ENCODE data around the gene MYO3A. TPM values are rescaled to one million over a fixed set of nuclear protein-coding genes. Genes with fewer than 3 reads are reported as not detected.

Gene MYO3A
- polyA plus RNA-seq, 1 donor (not counting 4 experiments of a cell fraction or from before 2014, with no cell fraction given), result not detected

DNA sequence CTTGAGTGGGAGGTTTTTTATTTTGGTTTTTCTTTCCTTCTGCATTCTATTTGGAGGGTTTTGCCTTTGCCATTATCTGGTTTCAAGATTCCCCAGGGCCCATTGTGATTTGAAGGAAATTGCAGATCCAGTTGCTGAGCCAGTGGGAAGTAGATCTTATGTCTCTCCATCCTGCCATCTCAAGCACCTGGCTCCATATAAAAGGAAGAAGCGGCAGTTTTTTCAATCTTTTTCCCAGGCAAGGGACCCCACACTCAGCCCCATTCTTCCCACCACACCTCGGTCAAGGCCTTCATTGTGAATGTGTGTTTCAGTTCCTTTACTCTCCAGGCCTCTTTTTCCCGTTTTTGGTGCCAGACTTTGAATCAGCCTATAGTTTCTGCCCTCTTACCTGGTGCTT lies 95.8 kb downstream of the MYO3A start:
- Histone ChIP-seq H3K36me3 (ENCODE audit: control insufficient read depth in 2 of 2, extremely low read depth in 1 of 2, insufficient read depth in 2 of 2, low read length in 2 of 2) (no peaks in the 10 kb centered on the region), H3K9me3 (ENCODE audit: control insufficient read depth, low read depth, low read length) (no peaks in the 10 kb centered on the region), H3K9ac (ENCODE audit: control insufficient read depth, extremely low read depth, insufficient read depth, low read length) (no peak overlapping the region), H3K9me1 (ENCODE audit: control insufficient read depth, extremely low read depth, insufficient read depth, low read length) (no peaks in the 10 kb centered on the region), H3K4me1 (ENCODE audit: control insufficient read depth, extremely low read depth, insufficient read depth, low read length) (no peaks in the 10 kb centered on the region), H3K79me2 (ENCODE audit: control insufficient read depth, insufficient read depth, low read length) (no peaks in the 10 kb centered on the region), H3K4me2 (ENCODE audit: control insufficient read depth, extremely low read depth, insufficient read depth, low read depth, low read length) (no peak overlapping the region), H3K27me3 (ENCODE audit: control insufficient read depth, extremely low read depth, insufficient read depth, low read length) (no peaks in the 10 kb centered on the region), H3K4me3 (ENCODE audit: control insufficient read depth in 2 of 3, extremely low read depth in 1 of 3, insufficient read depth in 2 of 3, low read depth in 1 of 3, low read length in 3 of 3) (no peak overlapping the region), H3K27ac (ENCODE audit: control insufficient read depth, insufficient read depth, low read length) (no peak overlapping the region), H4K20me1 (ENCODE audit: control insufficient read depth, extremely low read depth, insufficient read depth, low read length) (no peaks in the 10 kb centered on the region), H2AFZ (ENCODE audit: control insufficient read depth, low read length) (no peak overlapping the region)
- FAIRE-seq (no peak), DNase-seq (ENCODE audit: low read depth, low spot score) (no peak)
- TF ChIP-seq, protein P1, sequence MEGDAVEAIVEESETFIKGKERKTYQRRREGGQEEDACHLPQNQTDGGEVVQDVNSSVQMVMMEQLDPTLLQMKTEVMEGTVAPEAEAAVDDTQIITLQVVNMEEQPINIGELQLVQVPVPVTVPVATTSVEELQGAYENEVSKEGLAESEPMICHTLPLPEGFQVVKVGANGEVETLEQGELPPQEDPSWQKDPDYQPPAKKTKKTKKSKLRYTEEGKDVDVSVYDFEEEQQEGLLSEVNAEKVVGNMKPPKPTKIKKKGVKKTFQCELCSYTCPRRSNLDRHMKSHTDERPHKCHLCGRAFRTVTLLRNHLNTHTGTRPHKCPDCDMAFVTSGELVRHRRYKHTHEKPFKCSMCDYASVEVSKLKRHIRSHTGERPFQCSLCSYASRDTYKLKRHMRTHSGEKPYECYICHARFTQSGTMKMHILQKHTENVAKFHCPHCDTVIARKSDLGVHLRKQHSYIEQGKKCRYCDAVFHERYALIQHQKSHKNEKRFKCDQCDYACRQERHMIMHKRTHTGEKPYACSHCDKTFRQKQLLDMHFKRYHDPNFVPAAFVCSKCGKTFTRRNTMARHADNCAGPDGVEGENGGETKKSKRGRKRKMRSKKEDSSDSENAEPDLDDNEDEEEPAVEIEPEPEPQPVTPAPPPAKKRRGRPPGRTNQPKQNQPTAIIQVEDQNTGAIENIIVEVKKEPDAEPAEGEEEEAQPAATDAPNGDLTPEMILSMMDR (optimal IDR thresholded peaks at IDR 0.05 in 1 of 3, IDR thresholded peaks at IDR 0.05 in 1 of 3, conservative IDR thresholded peaks at IDR 0.05 in 1 of 3; ENCODE audit: extremely low read depth in 1 of 3, insufficient read depth in 2 of 3, low read length in 3 of 3), result no peak
- TF ChIP-seq EZH2 (IDR thresholded peaks at IDR 0.05; ENCODE audit: low read length), result no peak
- dilution Hi-C loops (cut with MboI; ENCODE audit: extremely low pct_ligation_motif_present, low sequenced_read_pairs), result no loop called here

DNA sequence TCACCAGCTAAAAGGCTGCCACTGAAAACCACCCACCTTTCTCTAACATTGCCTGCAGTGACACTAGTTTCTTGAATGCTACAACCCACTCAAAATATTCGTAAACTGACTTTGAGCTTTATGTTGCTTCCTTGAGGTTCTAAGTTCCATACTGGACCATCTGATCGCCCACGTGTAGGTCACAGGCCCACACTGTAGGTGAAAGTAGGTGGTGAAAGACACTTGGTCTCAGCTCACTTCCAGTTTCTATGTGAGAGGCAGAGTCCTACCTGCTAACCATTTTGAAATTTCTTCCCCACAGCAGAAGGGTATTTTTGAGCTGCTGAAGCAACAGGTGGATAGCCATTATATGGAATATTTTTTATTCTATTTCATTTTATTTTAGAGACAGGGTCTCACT lies 97.3 kb downstream of the MYO3A start:
- Histone ChIP-seq H3K4me1 (ENCODE audit: control insufficient read depth, extremely low read depth, insufficient read depth, low read length) (no peaks in the 10 kb centered on the region), H3K36me3 (ENCODE audit: control insufficient read depth in 2 of 2, extremely low read depth in 1 of 2, insufficient read depth in 2 of 2, low read length in 2 of 2) (no peaks in the 10 kb centered on the region), H3K9me1 (ENCODE audit: control insufficient read depth, extremely low read depth, insufficient read depth, low read length) (no peaks in the 10 kb centered on the region), H3K27ac (ENCODE audit: control insufficient read depth, insufficient read depth, low read length) (no peak overlapping the region), H2AFZ (ENCODE audit: control insufficient read depth, low read length) (no peak overlapping the region), H4K20me1 (ENCODE audit: control insufficient read depth, extremely low read depth, insufficient read depth, low read length) (no peaks in the 10 kb centered on the region), H3K79me2 (ENCODE audit: control insufficient read depth, insufficient read depth, low read length) (no peaks in the 10 kb centered on the region), H3K9ac (ENCODE audit: control insufficient read depth, extremely low read depth, insufficient read depth, low read length) (no peak overlapping the region), H3K9me3 (ENCODE audit: control insufficient read depth, low read depth, low read length) (no peaks in the 10 kb centered on the region), H3K4me2 (ENCODE audit: control insufficient read depth, extremely low read depth, insufficient read depth, low read depth, low read length) (no peak overlapping the region), H3K4me3 (ENCODE audit: control insufficient read depth in 2 of 3, extremely low read depth in 1 of 3, insufficient read depth in 2 of 3, low read depth in 1 of 3, low read length in 3 of 3) (no peak overlapping the region), H3K27me3 (ENCODE audit: control insufficient read depth, extremely low read depth, insufficient read depth, low read length) (no peaks in the 10 kb centered on the region)
- DNase-seq (ENCODE audit: low read depth, low spot score) (no peak), FAIRE-seq (no peak)
- dilution Hi-C loops (cut with MboI; ENCODE audit: extremely low pct_ligation_motif_present, low sequenced_read_pairs), result no loop called here
- TF ChIP-seq EZH2 (IDR thresholded peaks at IDR 0.05; ENCODE audit: low read length), result no peak
- TF ChIP-seq, protein P1 (optimal IDR thresholded peaks at IDR 0.05 in 1 of 3, IDR thresholded peaks at IDR 0.05 in 1 of 3, conservative IDR thresholded peaks at IDR 0.05 in 1 of 3; ENCODE audit: extremely low read depth in 1 of 3, insufficient read depth in 2 of 3, low read length in 3 of 3), result no peak
